IMR-90 (cell line): ENCODE data around the gene AAGAB. TPM values are rescaled to one million over a fixed set of nuclear protein-coding genes. Genes with fewer than 3 reads are reported as not detected.

Experiments
- ATAC-seq: fragments of 200-7000 bp; cut with Tn5 transposase; 2 replicates; pipeline ENCODE4 v1.9.1; 2020; ENCODE audit warnings: low read depth, mild to moderate bottlenecking, moderate library complexity
- BruUV-seq: library from RNA; stranded (reverse); fragments of 400-500 nt; replicated peaks from 2 replicates; lab custom pipeline; 2021; lab: Mats Ljungman, UMichigan
- CTCF ChIA-PET: fragments of 300-600 bp; formaldehyde crosslinking; extraction: SDS; loops from one replicate; lab custom pipeline; 2021; ENCODE audit warnings: antibody characterized with exemption; lab: Yijun Ruan, JAX
- POLR2A ChIA-PET: fragments of 300-600 bp; sonication (Branson Sonifier 250); formaldehyde crosslinking; loops from one replicate; lab custom pipeline; 2022; ENCODE audit warnings: antibody characterized with exemption; ENCODE audit not compliant: unreplicated experiment; lab: Charles Lee
- DNase-seq: peaks from one replicate; pipeline ENCODE4 v3.0.0; 2013
- H2AFZ ChIP-seq: replicated peaks from 2 replicates; pipeline ENCODE3; 2013; ENCODE audit warnings: low read length, mild to moderate bottlenecking; ENCODE audit not compliant: poor library complexity
- H2AK5ac ChIP-seq: 2 replicates; pipeline ENCODE4 v1.6.1; 2013; ENCODE audit warnings: low read depth, low read length, inconsistent platforms
- H2AK9ac ChIP-seq: replicated peaks from 2 replicates; pipeline ENCODE3; 2013; ENCODE audit warnings: mild to moderate bottlenecking, low read depth, low read length, moderate library complexity; ENCODE audit not compliant: poor library complexity
- H2BK120ac ChIP-seq: 2 replicates; pipeline ENCODE4 v1.6.1; 2013; ENCODE audit warnings: low read depth, low read length, inconsistent platforms
- H2BK15ac ChIP-seq: 3 replicates; pipeline ENCODE4 v1.6.1; 2013; ENCODE audit warnings: low read depth, low read length, inconsistent platforms
- H2BK20ac ChIP-seq: 2 replicates; pipeline ENCODE4 v1.6.1; 2013; ENCODE audit warnings: low read depth, mild to moderate bottlenecking, inconsistent platforms, low read length, moderate library complexity
- H2BK5ac ChIP-seq: 2 replicates; pipeline ENCODE4 v1.6.1; 2013; ENCODE audit warnings: mild to moderate bottlenecking, low read depth, low read length, inconsistent platforms; ENCODE audit not compliant: poor library complexity, severe bottlenecking
- H3K14ac ChIP-seq: replicated peaks from 2 replicates; pipeline ENCODE4 v1.6.1; 2013; ENCODE audit warnings: low read depth, low read length, inconsistent platforms
- H3K18ac ChIP-seq: 2 replicates; pipeline ENCODE4 v1.6.1; 2013; ENCODE audit warnings: low read depth, low read length, control low read depth
- H3K23ac ChIP-seq: 2 replicates; pipeline ENCODE4 v1.6.1; 2013; ENCODE audit warnings: low read depth, low read length, inconsistent platforms
- H3K27ac ChIP-seq: 2 replicates; pipeline ENCODE4 v1.5.1; 2013; ENCODE audit warnings: mild to moderate bottlenecking, control low read depth, low read length; ENCODE audit not compliant: insufficient read depth
- H3K27me3 ChIP-seq: 2 replicates; pipeline ENCODE4 v1.6.1; 2013; ENCODE audit warnings: low read length; ENCODE audit not compliant: control insufficient read depth, insufficient read depth
- H3K36me3 ChIP-seq: 2 replicates; pipeline ENCODE4 v1.6.1; 2013; ENCODE audit warnings: low read length, mixed read lengths; ENCODE audit not compliant: control insufficient read depth, insufficient read depth
- H3K4ac ChIP-seq: 2 replicates; pipeline ENCODE4 v1.6.1; 2013; ENCODE audit warnings: low read depth, low read length, inconsistent platforms
- H3K4me1 ChIP-seq: 2 replicates; pipeline ENCODE4 v1.6.1; 2013; ENCODE audit warnings: low read length, mixed read lengths; ENCODE audit not compliant: control insufficient read depth, insufficient read depth
- H3K4me2 ChIP-seq: 2 replicates; pipeline ENCODE4 v1.6.1; 2013; ENCODE audit warnings: low read depth, mild to moderate bottlenecking, control low read depth, low read length, moderate library complexity
- H3K4me3 ChIP-seq: 2 replicates; pipeline ENCODE4 v1.5.1; 2013; ENCODE audit warnings: low read depth, mild to moderate bottlenecking, control low read depth, low read length, moderate library complexity; ENCODE audit not compliant: insufficient read depth
- H3K56ac ChIP-seq: 2 replicates; pipeline ENCODE4 v1.6.1; 2013; ENCODE audit warnings: low read length, inconsistent platforms; ENCODE audit not compliant: insufficient read depth; ENCODE audit errors: extremely low read depth
- H3K79me1 ChIP-seq, 2 experiments: 2 replicates each; pipeline ENCODE4 v1.6.1; 2013; ENCODE audit warnings: low read length in 2 of 2, inconsistent platforms in 1 of 2, low read depth in 1 of 2
- H3K9ac ChIP-seq: 2 replicates; pipeline ENCODE4 v1.6.1; 2013; ENCODE audit warnings: low read depth, low read length, control low read depth
- H3K9me1 ChIP-seq: 2 replicates; pipeline ENCODE4 v1.6.1; 2013; ENCODE audit warnings: low read length, inconsistent platforms; ENCODE audit not compliant: insufficient read depth
- H3K9me3 ChIP-seq: 2 replicates; pipeline ENCODE4 v1.6.1; 2013; ENCODE audit warnings: low read length; ENCODE audit not compliant: control insufficient read depth, insufficient read depth
- H4K20me1 ChIP-seq: 2 replicates; pipeline ENCODE4 v1.6.1; 2013; ENCODE audit warnings: low read length, inconsistent platforms; ENCODE audit not compliant: insufficient read depth
- H4K5ac ChIP-seq: 2 replicates; pipeline ENCODE4 v1.6.1; 2013; ENCODE audit warnings: mild to moderate bottlenecking, low read depth, low read length, control low read depth
- H4K8ac ChIP-seq, 2 experiments: 2 replicates each; pipeline ENCODE4 v1.6.1; 2013; ENCODE audit warnings: low read depth in 2 of 2, low read length in 2 of 2, control low read depth in 1 of 2, inconsistent platforms in 1 of 2
- H4K91ac ChIP-seq: 2 replicates; pipeline ENCODE4 v1.6.1; 2013; ENCODE audit warnings: low read depth, low read length, inconsistent platforms; ENCODE audit not compliant: insufficient read depth
- BHLHE40 ChIP-seq: fragments of 150-350 bp; IDR thresholded peaks from 2 replicates; pipeline ENCODE4 v1.6.1; 2016; ENCODE audit warnings: mild to moderate bottlenecking, low read depth, low read length
- CEBPB ChIP-seq: IDR thresholded peaks from 2 replicates; pipeline ENCODE4 v1.6.1; 2012; ENCODE audit warnings: low read depth, low read length, improper control_type of control experiment
- FOS ChIP-seq: fragments of 150-350 bp; IDR thresholded peaks from 2 replicates; pipeline ENCODE4 v1.6.1; 2016; ENCODE audit warnings: low read depth, low read length
- MAFK ChIP-seq: IDR thresholded peaks from 2 replicates; pipeline ENCODE4 v1.6.1; 2012; ENCODE audit warnings: low read depth, low read length, improper control_type of control experiment
- MXI1 ChIP-seq: IDR thresholded peaks from 2 replicates; pipeline ENCODE4 v1.6.1; 2012; ENCODE audit warnings: low read depth, mild to moderate bottlenecking, low read length, moderate library complexity, borderline replicate concordance
- NFE2L2 ChIP-seq: fragments of 150-350 bp; IDR thresholded peaks from 2 replicates; pipeline ENCODE4 v1.6.1; 2016; ENCODE audit warnings: low read depth, mild to moderate bottlenecking, low read length
- POLR2A ChIP-seq: IDR thresholded peaks from 2 replicates; pipeline ENCODE4 v1.6.1; 2012; ENCODE audit warnings: mild to moderate bottlenecking, low read depth, low read length
- RAD21 ChIP-seq: IDR thresholded peaks from 2 replicates; pipeline ENCODE4 v1.6.1; 2012; ENCODE audit warnings: low read length, improper control_type of control experiment
- RFX5 ChIP-seq: IDR thresholded peaks from 2 replicates; pipeline ENCODE4 v1.8.0; 2012; ENCODE audit warnings: low read depth, mild to moderate bottlenecking, low read length, moderate library complexity
- USF2 ChIP-seq: fragments of 150-350 bp; IDR thresholded peaks from 2 replicates; pipeline ENCODE4 v1.6.1; 2017; ENCODE audit warnings: mild to moderate bottlenecking, antibody characterized with exemption, low read length, low read depth
- WGBS, 2 experiments: methylation state at CpG; one replicate each; pipeline versions ENCODE4 v1.1.5 to v1.1.7; 2013; ENCODE audit warnings: missing lambda C conversion rate in 2 of 2; ENCODE audit not compliant: insufficient read length in 1 of 2; ENCODE audit errors: extremely low coverage in 2 of 2; 5-methylcytosine and 5-hydroxymethylcytosine counted together
- dilution Hi-C: fragments of 300-500 bp; cut with HindIII; formaldehyde crosslinking; loops from one replicate; pipeline ENCODE4 v1.14.3; 2018; ENCODE audit warnings: low sequenced_read_pairs; ENCODE audit not compliant: unreplicated experiment
- in situ Hi-C: fragments of 300-500 bp; cut with MboI; formaldehyde crosslinking; loops from 3 replicates; pipeline ENCODE4 v1.14.3; 2019; ENCODE audit warnings: low sequenced_read_pairs, inconsistent platforms, mixed read lengths
- intact Hi-C: fragments of 100-400 bp; cut with micrococcal nuclease; formaldehyde crosslinking; loops from 2 replicates; pipeline ENCODE4 v1.10.0; 2022
- polyA plus RNA-seq, 3 experiments: library from polyadenylated mRNA; depleted of rRNA; stranded (reverse); fragments of >200 nt; gene quantifications; 2 replicates each; pipeline ENCODE4 v1.2.3, GENCODE V29; 2012; ENCODE audit warnings: low replicate concordance in 1 of 3
- total RNA-seq: library from RNA; depleted of rRNA; stranded (reverse); fragments of >200 nt; gene quantifications from 2 replicates; pipeline ENCODE4 v1.2.3, GENCODE V29; 2012
- TF ChIP-seq, protein P1 (sequence below): fragments of 150-350 bp; IDR thresholded peaks from 2 replicates; pipeline ENCODE4 v1.6.1; 2016; ENCODE audit warnings: low read depth, mild to moderate bottlenecking, low read length, moderate library complexity, borderline replicate concordance
- TF ChIP-seq, protein P2 (sequence below): conservative IDR thresholded peaks from 2 replicates; pipeline ENCODE4 v1.5.1; 2012; ENCODE audit warnings: mild to moderate bottlenecking, low read depth, low read length, improper control_type of control experiment

The AAGAB gene
- total and polyA plus RNA-seq, 2 of the 4 experiments (the other 2 are of a cell fraction) = 26.1 to 69.7 TPM

DNA sequence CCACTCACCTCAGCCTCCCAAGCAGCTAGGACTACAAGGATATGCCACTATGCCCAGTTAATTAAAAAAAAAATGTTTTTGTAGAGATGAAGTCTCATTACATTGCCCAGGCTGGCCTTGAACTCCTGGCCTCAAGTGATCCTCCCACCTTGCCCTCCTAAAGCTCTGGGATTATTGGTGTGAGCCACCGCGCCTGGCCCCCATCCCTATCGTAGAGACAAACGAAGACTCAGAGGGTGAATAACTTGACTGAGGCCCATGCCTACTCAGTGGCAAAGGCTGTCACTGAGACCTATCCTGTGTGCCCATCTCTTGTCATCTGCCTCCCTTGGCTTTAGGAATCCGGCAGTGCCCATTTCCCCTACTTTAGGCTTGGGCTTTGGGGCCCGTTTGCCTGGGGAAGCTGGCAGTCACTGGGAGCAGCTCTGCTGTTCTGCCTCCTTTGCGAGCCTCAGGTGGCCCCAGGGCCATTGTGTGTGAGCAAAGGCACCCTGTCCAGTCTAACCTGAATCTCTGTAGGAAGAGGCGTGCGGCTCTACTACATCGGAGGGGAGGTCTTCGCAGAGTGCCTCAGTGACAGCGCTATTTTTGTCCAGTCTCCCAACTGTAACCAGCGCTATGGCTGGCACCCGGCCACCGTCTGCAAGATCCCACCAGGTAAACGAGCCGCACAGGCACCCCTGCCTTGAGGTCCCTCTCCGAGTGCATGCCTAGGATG lies 70.1 kb downstream of the AAGAB start:
- H4K91ac ChIP-seq = peak overlapping the region; percentile 77
- ATAC-seq (no peak), DNase-seq (no peak)
- peaks cover 64 to 96% of the 10 kb centered on the region in 2 experiments for H3K79me1 ChIP-seq
- ChIA-PET CTCF (no interaction called here), POLR2A (no interaction called here)
- no peaks in the 10 kb centered on the region for H3K27me3 ChIP-seq
- no TSS peak for BruUV-seq
- dilution Hi-C loops (no loop called here), in situ Hi-C loops (no loop called here), intact Hi-C loops (no loop called here)
- no peaks in the 10 kb centered on the region for H4K20me1 ChIP-seq
- H2AK5ac ChIP-seq = peak overlapping the region; percentile 95
- peak overlapping the region; percentile 64 for H2BK20ac ChIP-seq
- H2AFZ ChIP-seq = no peak overlapping the region
- H2BK15ac ChIP-seq = peak overlapping the region; percentile 67; the same call in 2 of the 3 replicates
- no peak overlapping the region for H3K4me2 ChIP-seq
- WGBS, 2 experiments = 93% methylated on average over 13 of the region's 18 CpGs; no CpG with 5 or more reads in 1 of the 2 experiments
- peak overlapping the region; percentile 29 to 76 for H4K8ac ChIP-seq
- H3K4me3 ChIP-seq = no peak overlapping the region
- H2BK5ac ChIP-seq = peak overlapping the region; percentile 76
- peak overlapping the region; percentile 17 for H2AK9ac ChIP-seq
- peak overlapping the region; percentile 66; the same call in 1 of the 2 replicates for H3K23ac ChIP-seq
- H3K56ac ChIP-seq = 0 out of 2 replicates have a peak overlapping the region, but pooled peaks have one; percentile 22
- H3K18ac ChIP-seq = peak overlapping the region; percentile 44
- H3K9me3 ChIP-seq = no peaks in the 10 kb centered on the region
- peak overlapping the region; percentile 58 for H4K5ac ChIP-seq
- peaks cover 60% of the 10 kb centered on the region for H3K4me1 ChIP-seq
- peaks cover 88% of the 10 kb centered on the region for H3K36me3 ChIP-seq
- H3K4ac ChIP-seq = peak overlapping the region; percentile 86
- H3K14ac ChIP-seq = peak overlapping the region; percentile 74
- TF ChIP-seq BHLHE40 (no peak), RAD21 (no peak), FOS (no peak), RFX5 (no peak), USF2 (no peak), MAFK (no peak), NFE2L2 (no peak), CEBPB (no peak), MXI1 (no peak), POLR2A (no peak)
- TF ChIP-seq, protein P1, sequence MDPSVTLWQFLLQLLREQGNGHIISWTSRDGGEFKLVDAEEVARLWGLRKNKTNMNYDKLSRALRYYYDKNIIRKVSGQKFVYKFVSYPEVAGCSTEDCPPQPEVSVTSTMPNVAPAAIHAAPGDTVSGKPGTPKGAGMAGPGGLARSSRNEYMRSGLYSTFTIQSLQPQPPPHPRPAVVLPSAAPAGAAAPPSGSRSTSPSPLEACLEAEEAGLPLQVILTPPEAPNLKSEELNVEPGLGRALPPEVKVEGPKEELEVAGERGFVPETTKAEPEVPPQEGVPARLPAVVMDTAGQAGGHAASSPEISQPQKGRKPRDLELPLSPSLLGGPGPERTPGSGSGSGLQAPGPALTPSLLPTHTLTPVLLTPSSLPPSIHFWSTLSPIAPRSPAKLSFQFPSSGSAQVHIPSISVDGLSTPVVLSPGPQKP = no peak
- TF ChIP-seq, protein P2, sequence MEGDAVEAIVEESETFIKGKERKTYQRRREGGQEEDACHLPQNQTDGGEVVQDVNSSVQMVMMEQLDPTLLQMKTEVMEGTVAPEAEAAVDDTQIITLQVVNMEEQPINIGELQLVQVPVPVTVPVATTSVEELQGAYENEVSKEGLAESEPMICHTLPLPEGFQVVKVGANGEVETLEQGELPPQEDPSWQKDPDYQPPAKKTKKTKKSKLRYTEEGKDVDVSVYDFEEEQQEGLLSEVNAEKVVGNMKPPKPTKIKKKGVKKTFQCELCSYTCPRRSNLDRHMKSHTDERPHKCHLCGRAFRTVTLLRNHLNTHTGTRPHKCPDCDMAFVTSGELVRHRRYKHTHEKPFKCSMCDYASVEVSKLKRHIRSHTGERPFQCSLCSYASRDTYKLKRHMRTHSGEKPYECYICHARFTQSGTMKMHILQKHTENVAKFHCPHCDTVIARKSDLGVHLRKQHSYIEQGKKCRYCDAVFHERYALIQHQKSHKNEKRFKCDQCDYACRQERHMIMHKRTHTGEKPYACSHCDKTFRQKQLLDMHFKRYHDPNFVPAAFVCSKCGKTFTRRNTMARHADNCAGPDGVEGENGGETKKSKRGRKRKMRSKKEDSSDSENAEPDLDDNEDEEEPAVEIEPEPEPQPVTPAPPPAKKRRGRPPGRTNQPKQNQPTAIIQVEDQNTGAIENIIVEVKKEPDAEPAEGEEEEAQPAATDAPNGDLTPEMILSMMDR = no peak
- H3K27ac ChIP-seq = peak overlapping the region; percentile 82
- H2BK120ac ChIP-seq = peak overlapping the region; percentile 81
- peak overlapping the region; percentile 37 for H3K9ac ChIP-seq
- H3K9me1 ChIP-seq = peaks cover 68% of the 10 kb centered on the region
